IPS-18c (cell line): Measurements from ENCODE around the gene COL6A5.

ENCODE experiments used
- H3K4me3 ChIP-seq: 2 replicates; pipeline ENCODE4 v1.7.0; 2013; ENCODE audit warnings: low read depth, mild to moderate bottlenecking, low read length, moderate library complexity; ENCODE audit not compliant: insufficient read depth
- H3K9me3 ChIP-seq: one replicate; pipeline ENCODE4 v1.6.1; 2013; ENCODE audit warnings: mild to moderate bottlenecking, low read length, moderate library complexity; ENCODE audit not compliant: control insufficient read depth, insufficient read depth

Gene COL6A5

GRCh38 chr3:130480736-130481135 lies 135.3 kb downstream of the COL6A5 start:
- Histone ChIP-seq H3K4me3 (no peak overlapping the region), H3K9me3 (no peaks in the 10 kb centered on the region)

- Histone ChIP-seq H3K9me3 (no peaks in the 10 kb centered on the region), H3K4me3 (no peak overlapping the region)
Observed at GRCh38 chr3:130488288-130488687, 142.8 kb downstream of the COL6A5 start.

- Histone ChIP-seq H3K4me3 (no peak overlapping the region), H3K9me3 (no peaks in the 10 kb centered on the region)
Observed at GRCh38 chr3:130488769-130489450, 143.4 kb downstream of the COL6A5 start.

GRCh38 chr3:130490241-130490640 lies 144.8 kb downstream of the COL6A5 start:
- no peak overlapping the region for H3K4me3 ChIP-seq
- no peaks in the 10 kb centered on the region for H3K9me3 ChIP-seq

GRCh38 chr3:130491431-130491830 lies 146.0 kb downstream of the COL6A5 start:
- H3K4me3 ChIP-seq: no peak overlapping the region

GRCh38 chr3:130504701-130505100 lies 159.2 kb downstream of the COL6A5 start:
- Histone ChIP-seq H3K9me3 (no peaks in the 10 kb centered on the region), H3K4me3 (no peak overlapping the region)

More at GRCh38 chr3:130491431-130491830, 146.0 kb downstream of the COL6A5 start:
- H3K9me3 ChIP-seq: no peaks in the 10 kb centered on the region

- H3K4me3 ChIP-seq: no peak overlapping the region
- no peaks in the 10 kb centered on the region for H3K9me3 ChIP-seq
Observed at GRCh38 chr3:130506031-130506430, 160.6 kb downstream of the COL6A5 start.

GRCh38 chr3:130507746-130508145 lies 162.3 kb downstream of the COL6A5 start:
- Histone ChIP-seq H3K9me3 (no peaks in the 10 kb centered on the region), H3K4me3 (no peak overlapping the region)

GRCh38 chr3:130509008-130509407 lies 163.5 kb downstream of the COL6A5 start:
- Histone ChIP-seq H3K4me3 (no peak overlapping the region), H3K9me3 (no peaks in the 10 kb centered on the region)

GRCh38 chr3:130514681-130515080 lies 169.2 kb downstream of the COL6A5 start:
- Histone ChIP-seq H3K4me3 (no peak overlapping the region), H3K9me3 (no peaks in the 10 kb centered on the region)

- H3K4me3 ChIP-seq: no peak overlapping the region
- H3K9me3 ChIP-seq: no peaks in the 10 kb centered on the region
Observed at GRCh38 chr3:130515755-130516154, 170.3 kb downstream of the COL6A5 start.

- H3K9me3 ChIP-seq: no peaks in the 10 kb centered on the region
- peak within 1 kb of the TSS; percentile 59 for H3K4me3 ChIP-seq
Observed at GRCh38 chr3:130516645-130517512, 171.4 kb downstream of the COL6A5 start, which contains the start of gene COL6A6. COL6A6 (plus strand) TSS chr3:130517177; CDS start chr3:130560365, 43,188 bp downstream.

GRCh38 chr3:130517602-130518001 lies 172.1 kb downstream of the COL6A5 start:
- H3K4me3 ChIP-seq: peak overlapping the region; percentile 59
- H3K9me3 ChIP-seq: no peaks in the 10 kb centered on the region

- Histone ChIP-seq H3K4me3 (no peak overlapping the region), H3K9me3 (no peaks in the 10 kb centered on the region)
Observed at GRCh38 chr3:130519754-130520153, 174.3 kb downstream of the COL6A5 start.

- H3K9me3 ChIP-seq: no peaks in the 10 kb centered on the region
- no peak overlapping the region for H3K4me3 ChIP-seq
Observed at GRCh38 chr3:130522399-130522798, 176.9 kb downstream of the COL6A5 start.

GRCh38 chr3:130527426-130527825 lies 182.0 kb downstream of the COL6A5 start:
- Histone ChIP-seq H3K9me3 (no peaks in the 10 kb centered on the region), H3K4me3 (no peak overlapping the region)

- Histone ChIP-seq H3K4me3 (no peak overlapping the region), H3K9me3 (no peaks in the 10 kb centered on the region)
Observed at GRCh38 chr3:130528120-130528519, 182.6 kb downstream of the COL6A5 start.
